NK-92 (cell line): ENCODE data around the gene DOK5.

ENCODE experiments used
- DNase-seq: peaks from one replicate; lab custom pipeline; 2025; ENCODE audit not compliant: unreplicated experiment; lab: John Stamatoyannopoulos, UW

The DOK5 gene

DNA sequence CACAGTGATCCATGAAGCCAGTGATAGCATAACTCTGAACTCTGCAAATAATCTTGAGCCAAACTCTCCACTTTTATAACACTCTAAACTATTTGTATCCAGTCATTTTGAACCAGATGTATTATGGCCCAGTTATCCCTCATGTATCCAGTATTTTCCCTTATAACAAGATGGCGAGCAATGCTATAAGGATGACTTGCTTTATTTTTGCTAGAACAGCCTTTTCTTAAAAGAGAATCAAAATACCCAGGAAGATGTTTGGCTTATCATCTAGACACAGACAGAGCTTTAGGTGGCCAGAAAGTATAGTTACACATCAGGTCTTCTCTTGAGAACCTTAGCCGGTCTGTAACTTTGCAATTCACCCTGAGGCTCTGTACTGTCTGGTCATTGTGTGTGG, 81.0 kb downstream of the DOK5 start:
- DNase-seq: no peak

DNA sequence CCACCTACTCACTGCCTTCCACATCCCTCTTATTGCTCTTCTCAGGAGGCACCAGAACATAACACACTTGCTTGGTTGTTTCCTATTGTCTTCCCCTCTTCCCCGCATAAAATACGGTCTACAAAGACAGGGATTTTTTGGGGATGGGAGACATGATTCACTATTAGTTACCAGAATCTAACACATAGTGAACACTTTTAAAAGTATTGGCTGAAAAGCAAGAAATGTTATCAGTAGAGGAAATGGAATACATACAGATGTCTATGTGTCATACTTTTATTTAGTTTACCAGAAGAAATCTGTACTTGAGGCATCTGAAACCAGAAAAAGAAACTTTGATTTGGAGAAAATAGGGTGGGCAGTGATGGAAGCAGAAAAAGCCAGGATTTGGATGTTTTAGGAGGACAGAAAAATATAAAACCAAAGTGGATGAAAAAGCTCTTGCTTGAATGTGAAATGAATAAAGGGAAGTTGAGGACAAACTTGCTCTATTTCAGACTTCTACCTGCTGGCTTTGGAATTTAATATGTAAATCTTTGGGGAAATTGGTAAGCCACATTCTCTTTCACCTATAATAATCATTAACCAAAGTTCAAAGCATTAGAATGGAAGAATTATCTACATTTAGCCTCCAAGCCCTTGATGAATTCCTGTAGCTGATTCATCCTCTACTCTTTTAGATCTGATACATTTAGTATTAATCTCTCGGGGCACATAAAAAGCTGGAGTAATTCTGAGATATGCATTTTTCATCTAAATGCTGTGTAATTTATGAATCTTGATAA, 82.6 kb downstream of the DOK5 start:
- DNase-seq: no peak

DNA sequence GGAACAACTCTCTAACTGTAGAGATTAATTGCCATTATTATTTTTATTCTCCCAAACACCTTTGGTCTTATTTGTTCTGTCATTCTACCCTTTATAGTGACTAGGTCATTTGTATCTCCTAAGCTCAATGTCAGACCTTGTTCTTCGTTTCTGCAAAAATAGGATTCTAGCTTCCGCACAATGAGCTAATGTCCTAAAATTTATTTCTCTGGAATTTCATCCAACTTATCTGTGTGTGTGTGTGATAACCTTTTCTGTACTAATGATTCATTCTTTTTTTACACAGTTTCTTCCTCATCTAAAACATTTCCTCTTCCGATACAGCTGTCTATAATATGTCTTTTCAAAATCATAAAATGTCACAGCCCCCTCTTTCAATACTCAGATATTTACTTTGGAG, 84.5 kb downstream of the DOK5 start:
- DNase-seq: no peak

DNA sequence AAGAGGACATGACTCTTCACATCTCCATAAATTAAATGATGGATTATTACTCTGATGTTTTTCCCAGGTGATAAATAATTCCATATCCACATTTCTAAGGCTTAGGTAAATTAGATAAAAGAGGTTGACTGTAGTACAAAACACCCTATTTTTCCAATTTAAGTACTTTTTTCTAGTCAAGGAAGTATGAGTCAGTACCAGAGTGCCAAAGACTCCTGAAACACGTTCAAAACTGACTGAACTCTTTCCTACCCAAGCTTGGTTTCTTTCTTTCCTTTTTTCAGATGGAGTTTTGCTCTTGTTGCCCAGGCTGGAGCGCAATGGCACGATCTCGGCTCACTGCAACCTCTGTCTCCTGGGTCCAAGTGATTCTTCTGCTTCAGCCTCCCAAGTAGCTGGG, 85.0 kb downstream of the DOK5 start:
- DNase-seq: no peak

DNA sequence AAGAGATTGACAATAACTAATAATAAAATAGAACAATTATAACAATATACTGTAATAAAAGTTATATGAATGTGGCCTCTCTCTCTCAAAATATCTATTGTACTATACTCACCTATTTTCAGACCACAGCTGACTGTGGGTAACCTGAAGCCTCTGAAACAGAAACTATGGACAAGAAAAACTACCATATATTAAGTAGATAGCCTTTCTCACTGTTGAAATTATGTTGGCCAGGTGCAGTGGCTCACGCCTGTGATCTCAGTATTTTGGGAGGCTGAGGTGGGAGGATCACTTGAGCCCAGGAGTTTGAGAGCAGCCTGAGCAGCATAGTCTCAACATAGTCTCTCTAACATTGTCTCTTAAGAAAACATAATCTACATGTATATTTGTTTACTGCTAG, 89.9 kb downstream of the DOK5 start:
- DNase-seq: no peak

DNA sequence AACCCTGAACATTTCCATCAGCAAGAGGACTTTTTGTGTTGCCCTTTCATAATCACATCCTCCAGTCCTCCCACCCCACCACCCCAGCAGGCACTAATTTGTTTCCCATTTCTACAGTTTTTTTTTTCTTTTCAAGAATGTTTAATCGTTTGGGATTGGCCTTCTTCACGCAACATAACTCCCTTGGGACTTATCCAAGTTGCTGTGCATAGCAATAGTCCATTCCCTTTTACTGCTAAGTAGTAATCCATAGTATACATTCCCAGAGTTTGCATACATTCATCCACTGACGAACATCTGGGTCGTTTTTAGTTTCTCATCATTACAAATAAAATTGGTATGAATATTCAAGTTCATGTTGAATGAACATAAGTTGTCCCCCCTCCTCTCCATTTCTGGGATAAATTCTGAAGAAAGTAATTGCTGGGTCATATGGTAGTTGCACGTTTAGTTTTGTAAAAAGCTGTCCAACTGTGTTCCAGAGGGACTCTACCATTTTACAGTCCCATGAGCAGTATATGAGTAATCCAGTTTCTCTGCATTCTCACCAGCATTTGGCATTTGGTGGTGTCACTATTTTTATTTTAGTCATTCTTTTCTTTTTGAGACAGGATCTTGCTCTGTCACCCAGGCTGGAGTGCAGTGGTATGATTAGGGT, 90.8 kb downstream of the DOK5 start:
- DNase-seq: no peak

DNA sequence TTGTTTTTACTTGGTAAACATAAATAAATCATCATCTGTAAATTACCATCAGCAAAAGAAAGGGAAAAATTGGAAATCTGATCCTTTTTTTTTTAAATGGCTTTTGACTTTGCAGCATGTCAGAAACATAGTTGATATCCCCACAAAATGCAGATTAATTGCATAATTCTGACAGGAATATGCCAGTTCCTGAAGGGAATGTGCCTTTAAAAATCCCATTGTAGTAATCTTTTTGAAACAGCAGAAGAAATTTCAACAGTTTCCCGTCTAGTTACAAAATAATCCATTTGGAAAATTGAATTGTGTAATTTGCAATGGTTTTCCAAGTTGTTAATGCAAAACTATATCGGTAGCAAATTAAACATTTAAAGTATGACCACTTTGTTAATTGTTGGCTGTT, 95.2 kb downstream of the DOK5 start:
- DNase-seq: no peak

DNA sequence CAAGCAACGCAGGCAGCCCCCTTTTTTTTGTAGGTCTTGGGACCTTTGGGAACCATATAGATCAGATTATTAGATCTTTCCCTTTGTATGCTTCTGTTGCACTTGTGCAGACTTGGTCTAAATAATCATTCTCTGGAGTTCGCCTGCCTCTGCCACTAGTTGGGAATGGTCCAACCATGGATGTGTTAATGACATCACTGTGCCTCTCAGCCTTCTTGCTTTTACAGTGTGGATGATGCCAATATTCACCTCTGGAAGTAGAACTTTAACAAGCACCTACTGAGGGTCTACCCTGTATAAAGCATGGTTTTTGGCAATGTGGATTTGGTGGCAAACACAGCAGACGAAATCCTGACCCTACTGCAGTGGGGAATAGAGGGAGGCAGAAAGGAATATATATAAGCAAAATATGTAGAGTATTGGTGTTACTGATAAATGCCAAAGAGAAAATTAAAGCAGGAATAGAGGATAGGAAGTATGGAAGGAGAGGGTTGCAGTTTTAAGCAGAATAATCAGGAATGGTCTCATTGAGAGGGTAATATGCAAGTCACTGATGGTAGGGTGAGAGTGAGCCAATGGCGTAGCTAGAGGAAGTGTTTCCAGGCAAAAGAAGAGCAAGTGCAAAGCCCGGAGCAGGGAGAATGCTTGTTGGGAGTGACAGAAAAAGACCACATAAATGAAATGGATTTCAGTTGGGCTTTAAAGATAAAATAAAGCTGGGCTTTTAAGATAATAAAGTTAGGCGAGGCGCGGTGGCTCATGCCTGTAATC, 97.5 kb downstream of the DOK5 start:
- DNase-seq: no peak

DNA sequence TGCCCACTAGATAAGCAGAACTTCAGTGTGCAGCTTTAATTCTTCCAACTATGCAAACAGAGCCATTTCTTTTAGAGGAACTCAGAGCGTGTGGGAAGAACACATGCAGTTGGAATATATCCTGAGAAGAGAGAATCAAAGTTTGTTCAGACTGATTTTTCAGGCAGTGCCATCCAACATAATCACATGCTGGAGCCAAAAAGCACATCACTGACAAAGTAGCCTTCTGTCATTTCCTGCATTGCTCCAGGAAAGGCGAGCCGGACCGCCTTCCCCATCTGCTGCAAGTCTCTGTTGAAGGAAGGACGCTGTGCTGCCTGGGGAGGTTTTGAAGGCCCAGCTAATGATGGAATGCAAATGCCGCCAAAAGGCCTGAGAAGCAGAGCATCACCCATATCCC, 98.4 kb downstream of the DOK5 start:
- DNase-seq: no peak

DNA sequence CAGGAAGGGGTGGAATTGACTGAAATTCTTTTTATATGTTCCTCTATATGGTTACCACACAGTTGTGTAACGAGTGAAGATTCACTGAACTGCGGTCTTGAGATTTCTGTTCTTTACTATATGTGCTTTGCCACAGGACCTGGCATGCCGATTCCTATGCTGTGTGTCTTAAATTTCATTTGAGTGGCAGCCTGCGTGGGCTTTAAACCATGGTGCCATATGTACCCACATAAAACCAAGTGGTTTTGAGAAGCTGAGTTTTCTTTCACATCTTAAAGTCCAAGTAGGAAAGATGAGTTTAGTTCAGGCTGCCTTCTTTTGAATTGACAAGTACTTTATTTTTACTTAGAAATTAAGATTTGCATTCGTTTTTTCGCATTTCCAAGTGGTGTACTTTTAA, 101.1 kb downstream of the DOK5 start:
- no peak for DNase-seq

DNA sequence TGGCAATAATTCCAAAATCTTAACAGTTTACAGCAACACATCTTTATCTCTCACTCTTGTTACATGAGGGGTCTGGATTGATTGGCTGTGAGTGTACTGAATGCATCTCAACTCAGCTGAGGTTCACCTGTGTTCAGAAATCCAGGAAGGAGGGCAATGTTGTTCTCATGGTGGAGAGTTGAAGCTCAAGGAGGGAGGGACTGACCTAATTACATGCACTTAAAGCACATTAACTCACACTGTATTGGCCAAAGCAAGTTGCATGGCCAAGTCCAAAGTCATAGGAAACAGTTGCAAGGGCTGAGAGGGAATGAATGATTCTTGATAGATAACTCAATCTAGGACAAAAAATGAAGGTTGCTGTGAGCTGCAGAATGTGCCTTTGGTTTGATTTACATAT, 102.2 kb downstream of the DOK5 start:
- no peak for DNase-seq

DNA sequence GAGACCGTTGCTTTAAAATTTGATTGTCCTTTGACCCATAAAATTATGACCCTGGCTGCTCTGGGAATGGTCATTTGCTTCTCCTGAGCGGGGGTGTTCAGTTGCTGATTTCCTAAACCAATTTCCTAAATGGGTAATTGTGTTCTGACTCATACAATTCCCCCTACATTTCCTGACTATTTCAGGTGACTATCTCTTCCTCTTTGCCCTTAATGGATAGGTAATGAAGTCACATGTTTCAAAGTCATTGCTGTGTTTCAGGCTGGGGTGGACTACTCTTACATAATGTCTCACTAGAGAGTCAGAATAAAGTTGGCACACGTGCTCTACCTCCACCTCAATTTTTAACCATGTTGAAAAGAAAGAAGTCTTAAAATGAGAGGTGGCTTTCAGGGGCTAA, 109.8 kb downstream of the DOK5 start:
- no peak for DNase-seq

DNA sequence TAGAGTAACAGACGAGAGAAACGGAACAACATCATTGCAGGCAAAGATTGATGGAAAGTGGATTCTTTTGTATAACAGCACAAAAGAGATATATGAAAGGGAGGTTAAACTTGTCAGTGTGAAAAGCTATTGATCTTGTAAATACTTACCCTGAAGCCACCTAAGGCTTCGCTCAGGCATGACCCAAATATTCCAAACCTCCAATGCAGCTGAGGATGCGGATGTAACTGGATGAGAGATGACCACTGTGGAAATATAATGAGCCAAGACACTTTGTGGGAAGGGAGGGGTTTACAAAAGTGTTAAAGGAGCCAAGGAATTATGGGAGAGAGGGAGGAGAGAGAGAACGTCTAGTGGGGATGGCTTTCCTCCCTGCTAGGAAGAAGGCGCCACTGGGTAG, 112.0 kb downstream of the DOK5 start:
- DNase-seq: no peak

DNA sequence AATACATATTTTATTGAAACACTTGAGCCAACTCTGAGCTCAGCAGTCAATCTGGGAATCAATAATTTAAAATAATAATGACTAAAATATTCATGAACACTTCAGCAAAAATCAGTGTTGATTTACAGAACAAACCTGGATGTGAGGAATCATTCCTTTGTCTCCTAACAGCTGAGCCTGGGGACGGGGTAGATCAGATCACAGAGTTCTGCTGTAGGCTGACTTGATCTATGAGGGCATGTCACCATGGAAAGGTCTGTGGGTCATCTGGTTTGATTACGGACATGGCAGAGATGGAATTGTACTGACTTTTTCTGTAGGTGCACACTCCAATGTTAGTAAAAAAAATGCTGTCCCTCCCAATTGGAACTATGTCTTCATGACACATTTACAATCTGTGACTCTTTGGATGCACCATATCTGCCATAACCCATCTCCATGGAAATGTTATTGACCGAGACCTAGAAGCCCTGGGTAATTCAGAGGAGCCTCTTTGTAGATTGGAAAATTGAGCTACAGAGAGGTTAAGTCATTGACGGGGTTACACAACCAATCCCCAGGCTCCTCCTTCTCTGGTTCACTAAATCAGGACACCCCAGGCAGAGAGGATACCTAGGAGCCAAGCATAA, 114.1 kb downstream of the DOK5 start:
- DNase-seq: no peak

DNA sequence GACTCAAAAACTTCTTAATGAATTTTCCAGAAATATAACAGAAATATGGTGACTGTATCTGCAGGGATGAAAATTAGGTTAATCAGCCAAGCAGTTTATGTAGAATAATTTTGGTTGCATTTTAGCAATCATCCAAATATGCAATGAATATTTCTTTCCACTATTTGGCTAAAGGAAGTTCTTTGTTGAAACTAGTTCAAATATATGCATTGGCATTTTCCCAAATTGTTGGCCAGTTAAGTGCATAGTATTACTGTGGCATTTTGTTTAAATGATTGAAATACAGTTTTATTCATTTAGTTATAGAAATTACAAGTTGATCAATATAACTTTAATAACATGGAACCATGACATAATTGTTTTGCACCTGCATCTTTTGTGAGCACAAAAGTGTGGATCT, 115.5 kb downstream of the DOK5 start:
- DNase-seq: no peak

DNA sequence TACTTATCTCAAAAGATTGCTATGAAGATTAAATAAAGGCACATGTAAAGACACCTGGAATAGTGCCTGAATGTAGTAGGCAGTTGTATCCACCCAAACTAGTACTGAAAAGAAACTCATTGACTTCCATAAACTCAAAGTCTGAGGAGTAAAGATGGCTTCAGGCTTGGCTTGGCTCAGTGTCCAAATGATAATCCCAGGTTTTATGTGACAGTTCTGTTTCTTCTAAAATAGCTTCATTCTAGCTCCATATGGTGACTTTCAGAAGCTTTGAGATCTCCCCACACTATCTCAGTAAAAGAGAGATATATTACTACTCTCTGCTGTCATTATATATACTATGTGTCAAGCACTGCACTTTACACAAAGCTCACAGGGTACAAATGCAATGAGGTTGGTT, 121.3 kb downstream of the DOK5 start:
- DNase-seq: no peak

DNA sequence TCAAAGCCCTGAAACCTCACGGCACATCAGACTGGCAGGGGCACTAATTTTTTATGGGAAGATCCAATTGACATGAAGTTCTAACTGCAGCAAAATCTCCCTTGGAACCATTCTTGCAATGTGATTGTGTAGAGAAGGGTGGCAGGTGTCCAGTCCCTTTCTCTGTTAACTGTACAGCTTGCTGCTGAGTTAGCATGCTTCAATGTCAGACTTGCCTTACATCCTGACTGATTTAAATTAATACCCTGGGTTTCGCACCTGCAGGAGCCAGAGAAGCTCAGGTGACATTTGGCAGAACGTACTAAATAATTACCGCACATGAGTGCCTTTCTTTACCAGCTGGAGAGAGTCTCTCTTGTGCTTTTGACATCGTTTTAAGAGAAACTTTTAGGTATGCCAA, 123.0 kb downstream of the DOK5 start:
- no peak for DNase-seq

DNA sequence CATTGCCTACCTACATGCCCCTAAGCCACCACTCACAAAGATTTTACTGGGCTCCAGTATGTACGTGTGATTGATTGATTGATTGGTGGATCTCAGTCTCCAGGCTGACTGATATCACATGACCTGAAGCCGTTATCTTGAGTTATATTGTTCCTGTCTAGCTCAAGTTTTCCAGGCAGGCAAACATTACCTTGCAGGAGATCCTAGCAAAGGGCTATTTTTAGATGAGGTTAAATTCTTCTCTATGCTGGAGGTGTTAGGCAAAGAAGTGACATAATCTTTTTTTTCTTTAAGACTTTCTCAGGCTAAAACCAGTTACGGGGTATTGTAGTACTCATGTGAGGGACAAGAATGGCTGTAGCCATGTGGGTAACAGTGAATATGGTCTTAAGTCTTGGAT, 125.2 kb downstream of the DOK5 start:
- DNase-seq: no peak

DNA sequence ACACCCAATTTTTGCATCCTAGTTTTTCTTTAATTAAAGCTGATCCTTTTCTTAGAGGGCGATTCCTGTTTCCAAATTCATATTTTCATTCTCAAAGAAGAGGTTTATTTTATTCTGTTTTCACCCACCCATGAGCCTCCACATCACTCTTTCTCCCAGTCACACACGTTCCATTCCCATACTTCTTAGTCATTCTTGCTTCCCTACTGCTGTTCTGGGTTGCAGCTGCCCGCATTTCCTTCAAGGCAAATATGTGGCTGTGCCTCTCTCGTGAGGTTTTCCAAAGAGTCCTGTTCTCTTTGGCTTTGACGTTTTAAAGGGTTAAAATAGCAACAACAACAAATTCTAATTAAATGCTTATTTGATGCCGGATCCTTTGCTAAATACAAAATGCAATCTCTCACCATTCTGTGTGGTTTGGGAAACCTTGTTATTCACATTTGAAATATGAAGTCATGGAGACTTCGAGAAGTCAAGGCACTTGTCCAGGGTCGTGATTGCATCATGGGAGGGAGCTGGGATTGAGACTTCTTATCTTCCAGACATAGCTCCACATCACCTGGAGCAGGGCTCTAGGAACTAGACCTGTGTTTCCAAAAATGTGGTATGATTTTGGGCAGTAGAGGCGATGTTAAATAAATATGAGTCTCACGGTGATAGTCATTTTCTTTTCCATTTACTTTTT, 126.6 kb downstream of the DOK5 start:
- DNase-seq: no peak

DNA sequence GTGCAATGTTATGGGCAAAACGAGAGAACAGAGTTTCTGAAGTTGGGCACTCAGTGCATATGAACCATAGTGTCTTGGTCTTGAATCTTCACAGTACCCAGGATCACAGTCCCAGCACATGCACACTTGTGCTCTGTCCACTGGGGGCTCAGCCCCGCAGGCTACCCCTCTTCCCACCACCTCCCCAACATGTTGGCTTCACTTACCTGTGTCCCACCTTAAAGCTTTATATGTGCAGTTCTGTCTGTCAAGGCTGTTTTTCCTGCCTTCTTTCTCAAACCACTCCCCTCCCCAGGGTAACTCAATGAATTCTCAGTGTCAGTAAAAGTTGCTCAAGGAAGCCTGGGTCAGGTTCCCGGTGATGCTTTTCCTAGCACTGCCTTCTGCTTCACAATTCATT, 129.9 kb downstream of the DOK5 start:
- no peak for DNase-seq

DNA sequence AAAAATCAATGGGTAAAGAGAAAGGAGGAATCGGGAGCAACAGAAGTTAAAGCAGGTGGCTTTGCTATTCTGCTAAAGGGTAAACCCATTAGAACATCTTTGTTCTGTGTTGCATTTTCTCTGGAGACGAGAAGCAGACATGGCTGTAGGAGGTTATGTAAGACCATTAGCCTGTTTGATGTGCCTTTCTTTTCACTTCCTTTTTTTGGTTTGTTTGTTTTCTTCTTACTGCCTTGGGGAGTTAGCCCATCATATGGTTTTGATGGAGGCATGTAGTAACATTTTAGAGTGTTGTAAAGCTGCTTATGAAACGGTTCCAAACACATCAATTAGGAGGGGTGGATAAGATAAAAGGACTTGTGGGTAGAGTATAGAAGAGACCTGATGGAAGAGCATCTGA, 131.0 kb downstream of the DOK5 start:
- DNase-seq: no peak
